Testis (tissue), 3 donors: Measurements from ENCODE around the gene LRRFIP1. TPM values are rescaled to one million over a fixed set of nuclear protein-coding genes. Genes with fewer than 3 reads are reported as not detected.
A peak's percentile ranks its signal among the peaks of the same experiment; 100 is the strongest.

Experiments
- DNase-seq: peaks from one replicate; pipeline ENCODE4 v3.0.0-alpha.2; 2019
- H3K27ac ChIP-seq, 2 donors: fragments of 200-600 bp; sonication (generic); one replicate each; pipeline ENCODE4 v1.5.1; 2019
- H3K27me3 ChIP-seq: fragments of 200-600 bp; sonication (generic); one replicate; pipeline ENCODE4 v1.5.1; 2019
- H3K36me3 ChIP-seq: fragments of 200-600 bp; sonication (generic); one replicate; pipeline ENCODE4 v1.5.1; 2017; ENCODE audit warnings: low read depth; ENCODE audit errors: missing control alignments
- H3K4me1 ChIP-seq: fragments of 200-600 bp; sonication (generic); one replicate; pipeline ENCODE4 v1.5.1; 2019
- H3K4me3 ChIP-seq, 2 donors: fragments of 200-600 bp; sonication (generic); one replicate each; pipeline ENCODE4 v1.5.1; 2017 to 2019
- H3K9me3 ChIP-seq: fragments of 200-600 bp; sonication (generic); one replicate; pipeline ENCODE4 v1.5.1; 2017
- POLR2A ChIP-seq: fragments of 450-650 bp; IDR thresholded peaks from one replicate; pipeline ENCODE4 v1.6.1; 2017; ENCODE audit warnings: antibody characterized with exemption, mild to moderate bottlenecking, moderate library complexity
- WGBS, 2 donors: methylation state at CpG; one replicate each; pipeline ENCODE4 v1.1.5; 2018; 5-methylcytosine and 5-hydroxymethylcytosine counted together
- intact Hi-C: fragments of 100-400 bp; cut with DNase I; formaldehyde crosslinking; loops from one replicate; pipeline ENCODE4 v1.15.1; 2023; ENCODE audit warnings: low total_unique reads
- polyA plus RNA-seq: library from polyadenylated mRNA; stranded (reverse); fragments of 350-450 nt; fragmentation: Illumina TruSeq; extraction: RNeasy Lipid Tissue Mini Kit (QIAGEN cat#74804); gene quantifications from one replicate; pipeline ENCODE4 v1.2.3, GENCODE V29; 2014; ENCODE audit warnings: low read depth, low replicate concordance; ENCODE audit not compliant: insufficient read depth
- total RNA-seq, 2 donors: library from RNA; depleted of rRNA; stranded (reverse); fragments of >200 nt; gene quantifications; one replicate each; pipeline ENCODE4 v1.2.3, GENCODE V29; 2016
- TF ChIP-seq, protein P1 (sequence below), 3 experiments: fragments of 450-650 bp in 2 of 3; fragments of 200-600 bp in 1 of 3; sonication (generic) in 1 of 3; IDR thresholded peaks; one replicate each; pipeline ENCODE4 v1.5.1; 2016 to 2019; ENCODE audit warnings: antibody characterized with exemption in 3 of 3, mild to moderate bottlenecking in 2 of 3, moderate library complexity in 1 of 3

Gene LRRFIP1
- total and polyA plus RNA-seq, 3 donors from 2014 or later, result 17.4 to 33.5 (median 25.5) TPM

DNA sequence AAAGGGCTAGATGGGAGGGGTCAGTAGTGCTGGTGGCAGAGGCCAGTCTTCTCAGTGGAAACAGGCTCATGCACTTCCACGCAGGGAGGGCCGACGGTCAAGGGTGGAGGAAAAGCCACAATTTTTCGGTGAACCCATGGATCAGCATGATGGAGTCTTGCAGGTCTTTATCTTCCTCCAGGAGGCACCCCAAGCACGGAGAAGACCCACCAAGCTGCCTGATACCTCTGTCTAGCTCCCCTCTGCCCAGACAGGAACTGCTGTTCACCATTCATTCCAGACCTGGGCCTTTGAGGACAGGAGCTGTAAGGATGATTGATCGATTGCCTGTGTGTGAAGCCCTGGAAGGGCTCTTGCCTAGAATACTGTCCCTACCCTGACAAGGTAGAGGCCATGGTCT, 2.8 kb upstream of the LRRFIP1 start:
- Histone ChIP-seq H3K27ac (no peak overlapping the region), H3K4me1 (peaks cover 5% of the 10 kb centered on the region), H3K27me3 (no peaks in the 10 kb centered on the region), H3K4me3 (no peak overlapping the region), H3K36me3 (no peaks in the 10 kb centered on the region), H3K9me3 (no peaks in the 10 kb centered on the region)
- DNase-seq, result no peak
- intact Hi-C loops, result no loop called here
- TF ChIP-seq, protein P1, sequence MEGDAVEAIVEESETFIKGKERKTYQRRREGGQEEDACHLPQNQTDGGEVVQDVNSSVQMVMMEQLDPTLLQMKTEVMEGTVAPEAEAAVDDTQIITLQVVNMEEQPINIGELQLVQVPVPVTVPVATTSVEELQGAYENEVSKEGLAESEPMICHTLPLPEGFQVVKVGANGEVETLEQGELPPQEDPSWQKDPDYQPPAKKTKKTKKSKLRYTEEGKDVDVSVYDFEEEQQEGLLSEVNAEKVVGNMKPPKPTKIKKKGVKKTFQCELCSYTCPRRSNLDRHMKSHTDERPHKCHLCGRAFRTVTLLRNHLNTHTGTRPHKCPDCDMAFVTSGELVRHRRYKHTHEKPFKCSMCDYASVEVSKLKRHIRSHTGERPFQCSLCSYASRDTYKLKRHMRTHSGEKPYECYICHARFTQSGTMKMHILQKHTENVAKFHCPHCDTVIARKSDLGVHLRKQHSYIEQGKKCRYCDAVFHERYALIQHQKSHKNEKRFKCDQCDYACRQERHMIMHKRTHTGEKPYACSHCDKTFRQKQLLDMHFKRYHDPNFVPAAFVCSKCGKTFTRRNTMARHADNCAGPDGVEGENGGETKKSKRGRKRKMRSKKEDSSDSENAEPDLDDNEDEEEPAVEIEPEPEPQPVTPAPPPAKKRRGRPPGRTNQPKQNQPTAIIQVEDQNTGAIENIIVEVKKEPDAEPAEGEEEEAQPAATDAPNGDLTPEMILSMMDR (IDR thresholded peaks at IDR 0.05), result no peak
- no peak for TF ChIP-seq POLR2A
- 85 to 86% methylated on average over 6 of the region's 6 CpGs for WGBS, 2 donors

DNA sequence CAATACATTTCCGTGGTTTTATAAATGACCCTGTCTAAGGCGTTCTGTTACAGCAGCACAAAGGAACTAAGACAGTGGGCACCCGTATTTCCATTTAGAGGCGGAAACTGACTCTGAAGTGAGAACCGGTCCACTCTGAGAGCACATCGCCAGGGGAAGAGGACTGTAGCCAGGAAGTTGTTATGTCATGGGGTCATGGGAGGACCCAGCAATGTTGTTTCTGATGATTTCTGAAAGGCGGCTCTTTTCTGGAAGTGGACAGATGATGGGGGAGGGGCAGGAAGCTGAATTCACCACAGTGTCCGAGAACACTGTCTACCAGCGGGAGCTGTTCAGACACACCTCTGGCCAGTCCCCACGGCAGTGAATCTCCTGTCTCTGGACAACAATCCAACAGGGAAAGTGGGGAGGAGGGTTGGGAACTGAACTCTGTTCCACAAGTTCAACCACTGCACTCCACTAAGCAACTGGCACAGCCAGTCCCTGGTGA, 2.1 kb upstream of the LRRFIP1 start:
- no peak for DNase-seq
- peaks cover 5% of the 10 kb centered on the region for H3K4me1 ChIP-seq
- TF ChIP-seq, protein P1 (IDR thresholded peaks at IDR 0.05), result no peak
- no peak for TF ChIP-seq POLR2A
- no peak overlapping the region for H3K4me3 ChIP-seq
- H3K27ac ChIP-seq, result no peak overlapping the region
- H3K9me3 ChIP-seq, result no peaks in the 10 kb centered on the region
- H3K27me3 ChIP-seq, result no peaks in the 10 kb centered on the region
- 83 to 92% methylated on average over 10 of the region's 10 CpGs for WGBS, 2 donors
- intact Hi-C loops, result no loop called here
- no peaks in the 10 kb centered on the region for H3K36me3 ChIP-seq

DNA sequence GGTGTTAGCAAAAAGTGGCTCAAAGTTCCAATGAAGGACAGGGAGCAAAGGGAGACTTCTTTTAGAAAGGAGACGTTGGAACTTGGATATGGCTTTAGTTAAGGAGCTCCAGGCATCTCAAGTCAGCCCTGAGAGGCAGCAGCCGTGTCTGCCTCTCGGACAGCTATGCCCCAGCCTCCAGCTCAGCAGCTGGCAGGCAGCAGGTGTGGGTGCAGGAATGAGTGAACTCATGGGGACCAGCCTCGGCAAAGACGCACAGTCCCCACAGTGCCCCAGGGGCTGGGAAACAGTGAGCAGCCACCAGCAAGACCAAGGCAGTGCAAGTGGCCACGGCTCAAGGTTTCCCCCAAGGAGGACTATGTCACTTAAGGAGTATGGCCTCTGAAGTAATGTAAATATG, 1.6 kb upstream of the LRRFIP1 start:
- Histone ChIP-seq H3K9me3 (no peaks in the 10 kb centered on the region), H3K36me3 (no peaks in the 10 kb centered on the region), H3K4me1 (peaks cover 5% of the 10 kb centered on the region), H3K4me3 (no peak overlapping the region), H3K27me3 (no peaks in the 10 kb centered on the region), H3K27ac (no peak overlapping the region)
- intact Hi-C loops, result no loop called here
- DNase-seq, result no peak
- TF ChIP-seq, protein P1 (IDR thresholded peaks at IDR 0.05), result no peak
- no peak for TF ChIP-seq POLR2A
- WGBS, 2 donors, result 65 to 90% methylated on average over 3 to 6 of the region's 6 CpGs

DNA sequence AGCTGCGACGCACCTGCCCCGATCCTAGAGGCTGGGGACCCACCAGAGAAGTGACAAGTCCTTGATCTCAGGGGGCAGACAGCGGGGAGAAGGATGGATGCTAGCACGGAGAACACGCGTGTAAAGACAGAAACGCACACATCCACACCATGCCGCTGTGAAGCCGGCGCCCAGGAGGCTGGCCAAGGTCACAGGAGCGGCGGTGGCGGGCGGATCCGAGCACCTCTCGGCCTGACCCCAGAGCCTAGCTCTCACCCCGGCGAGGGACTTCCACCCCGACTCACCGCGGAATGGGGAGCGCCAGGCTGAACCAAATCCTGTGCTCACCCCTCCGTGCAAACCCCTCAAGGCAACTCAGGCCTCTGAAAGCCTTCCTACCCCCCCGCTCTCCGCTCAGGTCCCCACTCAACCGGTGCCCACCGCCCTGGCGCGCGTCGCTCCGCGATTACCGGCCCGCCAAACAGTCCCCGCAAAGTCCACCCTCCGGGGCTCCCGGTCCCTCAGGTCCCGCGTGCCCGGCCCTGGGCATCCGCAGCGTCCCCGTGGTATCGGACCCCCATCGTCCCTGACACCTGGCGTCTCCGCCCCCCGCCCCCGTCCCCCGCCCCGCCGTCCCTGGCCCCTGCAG, 460 bp upstream of the LRRFIP1 start:
- H3K4me1 ChIP-seq, result peaks cover 5% of the 10 kb centered on the region
- TF ChIP-seq POLR2A, result no peak
- TF ChIP-seq, protein P1 (IDR thresholded peaks at IDR 0.05), result no peak
- intact Hi-C loops, result no loop called here
- no peaks in the 10 kb centered on the region for H3K9me3 ChIP-seq
- no peaks in the 10 kb centered on the region for H3K27me3 ChIP-seq
- H3K4me3 ChIP-seq, result peak overlapping the region; percentile 61 to 63
- DNase-seq, result no peak
- 15 to 45% methylated on average over 8 to 54 of the region's 54 CpGs for WGBS, 2 donors
- H3K27ac ChIP-seq, result peak overlapping the region; percentile 24 to 59
- H3K36me3 ChIP-seq, result no peaks in the 10 kb centered on the region
